ENCODE results near the gene NCBP2.

GRCh38 chr3:196970547-196971093 lies 28.3 kb upstream of the NCBP2 start:
- TF ChIP-seq RFX5 (IDR thresholded peaks at IDR 0.05; ENCODE audit: low read length) (no peak), CTCF (IDR thresholded peaks at IDR 0.05) (no peak)

All from SK-N-SH (cell line).